D341Med (cell line): ENCODE results near the gene ARHGEF2.

Experiments used
- DNase-seq: peaks from one replicate; pipeline ENCODE4 v3.0.0; 2012; ENCODE audit warnings: low spot score

The ARHGEF2 gene

DNA sequence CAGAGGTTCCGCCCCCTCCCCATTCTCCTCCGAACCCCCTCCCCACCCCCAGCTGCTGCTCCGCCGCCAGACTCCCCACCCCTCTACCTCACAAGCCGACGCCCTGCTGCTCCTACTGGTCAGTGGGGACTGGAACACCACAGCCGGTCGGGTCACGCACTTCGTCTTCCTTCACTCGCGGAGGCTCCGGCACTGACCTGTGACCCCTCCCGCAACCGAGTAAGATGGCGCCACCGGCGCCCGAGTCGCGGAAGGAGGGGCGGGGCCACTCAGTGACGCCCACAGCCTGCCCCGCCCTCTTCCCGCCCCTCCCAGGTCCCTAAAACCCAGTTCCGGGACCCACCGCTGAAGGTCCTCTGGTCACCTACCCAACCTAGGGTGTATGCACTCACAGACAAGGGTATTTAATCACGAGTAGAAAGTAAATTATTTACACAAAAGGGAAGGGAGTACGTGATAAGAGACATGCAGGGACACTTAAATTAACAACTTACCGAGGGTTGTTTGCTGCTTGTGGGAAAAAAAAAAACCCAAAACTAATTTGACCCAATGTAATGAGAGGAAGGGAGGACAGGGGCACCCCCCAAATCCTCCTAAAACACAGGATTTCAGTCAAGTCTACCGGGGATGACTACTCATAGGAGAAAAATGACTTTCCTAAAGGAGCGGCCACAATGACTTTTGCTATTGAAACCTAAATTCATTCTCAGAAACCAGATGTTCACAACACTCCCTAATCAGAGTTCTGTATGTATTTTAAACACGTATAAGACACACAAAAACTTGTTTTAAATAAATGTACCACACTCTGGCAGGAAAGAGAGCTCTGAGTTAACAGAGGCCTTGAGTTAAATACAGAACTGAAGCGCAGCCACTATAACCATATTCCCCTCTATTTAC lies 66.9 kb downstream of the ARHGEF2 start, which contains the start of gene RIT1:
RIT1 (minus strand) TSS at position 194 of the 900 bp plus-strand sequence. CDS start 588 bp downstream, outside the sequence.
- DNase-seq = peak; percentile 94

DNA sequence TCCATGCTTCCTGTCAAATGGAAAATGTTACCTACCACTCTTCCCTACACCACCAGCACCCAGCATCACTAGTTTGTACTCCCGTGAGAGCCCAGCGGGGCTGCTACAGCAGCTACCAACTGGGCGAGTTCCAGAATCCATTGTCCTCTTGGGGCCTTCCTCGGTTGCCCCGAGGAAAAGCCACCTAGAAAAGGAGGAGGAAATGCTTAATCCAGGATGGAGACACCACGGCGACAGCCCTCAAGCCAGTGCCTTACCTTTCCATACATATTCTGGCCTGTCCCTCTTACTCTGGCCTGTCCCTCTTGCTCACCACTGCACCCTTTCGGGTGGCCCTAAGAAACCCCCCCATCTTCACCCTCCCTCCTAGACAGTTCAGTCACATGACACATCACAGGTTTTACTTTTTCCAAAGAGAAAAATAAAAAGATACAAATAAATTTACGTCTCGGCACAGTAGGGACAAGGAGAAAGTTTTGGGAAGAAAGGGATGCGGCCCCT lies 67.7 kb downstream of the ARHGEF2 start:
- peak; percentile 62 for DNase-seq

DNA sequence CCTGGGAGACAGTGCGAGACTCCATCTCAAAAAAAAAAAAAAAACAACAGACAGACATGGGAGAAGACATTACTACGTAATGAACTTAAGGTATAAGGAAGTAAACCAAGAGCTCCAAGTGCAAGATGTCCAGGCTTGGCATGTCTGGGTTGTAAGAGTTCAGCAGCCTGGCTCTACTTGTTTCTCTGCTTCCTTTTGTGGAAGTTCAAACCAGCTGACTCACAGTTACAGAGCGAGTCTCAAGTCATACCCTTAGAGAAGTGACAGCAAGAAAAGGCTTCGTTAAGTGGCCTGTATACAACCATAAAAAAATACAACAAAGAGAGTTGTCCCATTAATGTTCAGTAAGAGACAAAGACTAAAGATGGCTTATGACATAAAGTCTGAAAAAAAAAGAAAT lies 68.5 kb downstream of the ARHGEF2 start:
- no peak for DNase-seq

DNA sequence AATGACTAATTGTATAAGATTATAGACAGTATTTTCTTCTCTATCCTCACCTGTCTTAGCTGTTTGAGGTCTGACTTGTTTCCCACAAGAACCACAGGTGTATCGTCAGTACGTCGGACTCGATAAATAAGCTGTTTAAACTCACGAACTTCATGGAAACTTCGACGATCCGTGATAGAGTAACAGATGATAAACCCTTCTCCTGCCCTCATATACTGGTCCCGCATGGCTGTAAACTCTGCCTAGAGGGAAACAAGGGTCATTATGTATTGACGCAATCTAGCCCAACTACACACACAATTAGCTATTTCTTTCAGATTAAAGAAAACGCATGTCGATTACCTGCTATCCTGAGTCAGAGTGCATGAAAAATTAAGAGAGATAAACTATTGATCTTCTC lies 74.1 kb downstream of the ARHGEF2 start:
- DNase-seq = no peak

DNA sequence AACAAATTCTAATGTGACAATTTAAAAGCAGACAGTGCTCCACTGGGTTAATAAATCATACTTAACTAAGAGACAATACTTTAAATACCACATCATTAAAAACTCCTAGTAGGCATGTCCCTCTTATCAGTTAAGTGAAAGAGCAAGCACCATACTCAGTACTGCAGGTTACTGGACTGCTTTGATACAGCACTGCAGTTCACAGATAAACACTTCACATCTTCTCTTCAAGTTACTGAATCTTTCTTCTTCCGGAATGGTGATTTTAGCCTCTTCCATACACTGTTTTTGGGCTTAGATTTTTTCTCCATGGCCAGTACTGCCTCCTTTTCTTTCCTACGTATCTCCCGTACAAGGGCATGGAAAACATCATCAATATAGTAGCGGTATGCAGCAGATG lies 78.2 kb downstream of the ARHGEF2 start:
- no peak for DNase-seq

DNA sequence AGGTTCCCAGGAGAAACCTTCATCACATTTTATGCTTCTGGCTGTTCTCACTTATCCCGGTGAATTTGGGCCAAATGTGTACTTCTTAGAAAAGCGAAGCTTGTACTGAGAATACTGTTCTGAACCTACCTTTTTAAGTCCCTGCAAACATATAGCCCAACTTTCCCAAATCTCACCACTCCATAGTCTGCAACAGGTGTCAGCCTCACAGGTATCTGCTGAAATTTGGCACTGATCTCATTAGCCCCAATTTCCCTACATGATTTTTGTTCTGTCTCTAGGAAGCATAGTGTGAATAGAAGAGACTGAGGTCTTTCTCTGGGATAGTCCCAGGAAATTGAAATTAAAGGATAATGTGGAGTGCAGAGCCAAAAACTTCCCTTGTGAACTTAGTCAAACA lies 78.7 kb downstream of the ARHGEF2 start:
- DNase-seq = no peak

DNA sequence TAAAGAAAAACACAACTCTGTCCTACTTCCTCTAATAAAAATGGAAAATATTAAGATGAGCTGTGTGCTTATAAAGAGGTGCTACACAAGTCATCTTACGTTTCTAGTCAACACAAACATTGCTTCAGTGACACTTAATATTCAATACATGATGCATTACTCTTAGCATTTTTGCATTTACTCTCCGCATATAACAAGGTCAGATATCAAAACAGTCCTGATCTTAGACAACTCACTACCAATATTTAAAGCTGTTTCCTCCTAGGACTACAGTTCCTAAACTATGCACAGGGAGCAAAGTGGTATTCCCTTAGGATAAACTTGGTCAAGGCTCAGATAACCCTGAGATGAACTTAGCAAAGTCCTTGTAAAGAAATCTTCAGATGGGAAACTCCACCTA lies 79.5 kb downstream of the ARHGEF2 start:
- no peak for DNase-seq

DNA sequence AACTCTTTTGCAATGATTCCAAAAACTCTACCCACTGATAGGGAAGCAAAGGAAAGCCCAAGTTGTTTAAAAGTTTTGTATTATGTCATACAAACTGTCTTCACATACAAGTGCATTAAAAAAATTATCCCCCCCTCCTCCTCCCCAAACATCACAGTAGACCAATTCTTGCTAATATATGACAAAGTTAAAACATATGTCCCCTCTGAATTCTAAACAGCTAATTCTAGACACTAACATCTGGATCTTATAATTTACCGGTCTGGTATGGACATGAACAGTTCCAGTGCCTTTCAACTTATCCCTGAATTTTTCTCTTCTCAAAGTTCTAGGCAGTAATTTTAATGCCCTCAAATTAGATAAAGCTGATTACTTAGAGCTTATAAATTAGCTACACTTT lies 80.6 kb downstream of the ARHGEF2 start:
- DNase-seq = no peak
